ENCODE results near the gene CSF3R. TPM values are rescaled to one million over a fixed set of nuclear protein-coding genes. Genes with fewer than 3 reads are reported as not detected.
A peak's percentile ranks its signal among the peaks of the same experiment; 100 is the strongest.
"Not testable (repeated sequence)": the region's sequence is repeated elsewhere in the genome, so short reads cannot be mapped to it uniquely, and the experiment has no call there.

The CSF3R gene
- total RNA-seq, 1 donor from 2014 or later: 1.4 TPM

DNA sequence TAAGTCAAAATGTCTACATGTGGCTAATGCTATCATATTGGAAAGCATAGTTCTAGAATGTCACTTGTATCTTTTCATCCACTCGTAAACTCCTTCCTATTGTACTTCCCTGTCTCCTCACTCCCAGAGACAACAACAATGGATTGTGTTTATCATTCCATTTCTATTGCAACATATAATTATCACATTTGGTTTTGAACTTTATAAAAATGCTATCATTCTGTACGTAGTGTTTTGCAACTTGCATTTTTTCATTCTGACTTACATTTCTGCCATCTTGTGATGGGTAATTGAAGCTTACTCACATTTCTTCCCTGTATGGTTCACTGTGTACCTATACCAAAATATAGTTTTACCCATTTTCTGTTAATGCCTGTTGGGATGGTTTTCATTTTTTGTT, 14.5 kb upstream of the CSF3R start:
- no peak for DNase-seq (ENCODE audit: low spot score)
- no peak overlapping the region for H3K4me3 Mint-ChIP-seq (ENCODE audit: unreplicated experiment)
- no peaks in the 10 kb centered on the region for H3K4me1 Mint-ChIP-seq (ENCODE audit: unreplicated experiment)
- peaks cover 4% of the 10 kb centered on the region for H3K36me3 Mint-ChIP-seq (ENCODE audit: low read depth, unreplicated experiment)
- peaks cover 1% of the 10 kb centered on the region for H3K27me3 Mint-ChIP-seq (ENCODE audit: unreplicated experiment)
- peak overlapping the region; percentile 27 for H3K27ac Mint-ChIP-seq (ENCODE audit: unreplicated experiment)
- no peaks in the 10 kb centered on the region for H3K9me3 Mint-ChIP-seq (ENCODE audit: unreplicated experiment)
- TF ChIP-seq, protein P1, sequence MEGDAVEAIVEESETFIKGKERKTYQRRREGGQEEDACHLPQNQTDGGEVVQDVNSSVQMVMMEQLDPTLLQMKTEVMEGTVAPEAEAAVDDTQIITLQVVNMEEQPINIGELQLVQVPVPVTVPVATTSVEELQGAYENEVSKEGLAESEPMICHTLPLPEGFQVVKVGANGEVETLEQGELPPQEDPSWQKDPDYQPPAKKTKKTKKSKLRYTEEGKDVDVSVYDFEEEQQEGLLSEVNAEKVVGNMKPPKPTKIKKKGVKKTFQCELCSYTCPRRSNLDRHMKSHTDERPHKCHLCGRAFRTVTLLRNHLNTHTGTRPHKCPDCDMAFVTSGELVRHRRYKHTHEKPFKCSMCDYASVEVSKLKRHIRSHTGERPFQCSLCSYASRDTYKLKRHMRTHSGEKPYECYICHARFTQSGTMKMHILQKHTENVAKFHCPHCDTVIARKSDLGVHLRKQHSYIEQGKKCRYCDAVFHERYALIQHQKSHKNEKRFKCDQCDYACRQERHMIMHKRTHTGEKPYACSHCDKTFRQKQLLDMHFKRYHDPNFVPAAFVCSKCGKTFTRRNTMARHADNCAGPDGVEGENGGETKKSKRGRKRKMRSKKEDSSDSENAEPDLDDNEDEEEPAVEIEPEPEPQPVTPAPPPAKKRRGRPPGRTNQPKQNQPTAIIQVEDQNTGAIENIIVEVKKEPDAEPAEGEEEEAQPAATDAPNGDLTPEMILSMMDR (IDR thresholded peaks at IDR 0.05; ENCODE audit: unreplicated experiment): no peak

DNA sequence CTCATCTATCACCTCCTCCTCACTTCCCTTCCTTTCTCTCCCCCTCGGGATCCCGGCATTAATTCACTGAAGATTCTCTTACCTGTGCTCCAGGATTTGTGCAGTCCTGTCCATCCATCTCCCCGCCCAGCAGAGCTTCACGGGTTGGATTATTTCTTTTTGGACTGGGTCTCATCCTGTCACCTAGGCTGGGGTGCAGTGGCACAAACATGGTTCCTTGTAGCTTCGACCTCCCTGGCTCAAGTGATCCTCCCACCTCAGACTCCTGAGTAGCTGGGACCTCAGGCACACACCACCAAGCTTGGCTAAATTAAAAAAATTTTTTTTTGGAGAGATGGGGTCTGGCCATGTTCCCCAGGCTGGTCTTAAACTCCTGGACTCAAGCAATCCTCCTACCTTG, 12.3 kb upstream of the CSF3R start:
- H3K36me3 Mint-ChIP-seq (ENCODE audit: low read depth, unreplicated experiment): peaks cover 4% of the 10 kb centered on the region
- H3K4me1 Mint-ChIP-seq (ENCODE audit: unreplicated experiment): no peaks in the 10 kb centered on the region
- no peaks in the 10 kb centered on the region for H3K9me3 Mint-ChIP-seq (ENCODE audit: unreplicated experiment)
- H3K4me3 Mint-ChIP-seq (ENCODE audit: unreplicated experiment): no peak overlapping the region
- H3K27ac Mint-ChIP-seq (ENCODE audit: unreplicated experiment): no peak overlapping the region
- DNase-seq (ENCODE audit: low spot score): no peak
- H3K27me3 Mint-ChIP-seq (ENCODE audit: unreplicated experiment): peaks cover 1% of the 10 kb centered on the region
- TF ChIP-seq, protein P1 (IDR thresholded peaks at IDR 0.05; ENCODE audit: unreplicated experiment): no peak

DNA sequence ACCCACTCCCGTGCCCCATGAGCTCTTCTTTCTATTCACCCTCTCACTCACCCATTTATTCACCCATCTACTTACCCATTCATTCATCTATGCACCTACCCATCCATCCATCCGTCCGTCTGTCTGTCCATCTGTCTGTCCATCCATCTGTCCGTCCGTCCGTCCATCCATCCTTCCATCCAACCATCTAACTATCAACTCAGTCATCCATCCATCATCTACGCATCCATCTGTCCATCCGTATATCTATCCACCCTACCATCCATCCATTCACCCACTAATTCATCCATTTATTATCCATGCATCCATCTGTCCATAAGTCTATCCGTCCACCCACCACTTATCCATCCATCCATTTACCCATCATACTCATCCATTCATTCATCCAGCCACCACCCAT, 10.8 kb upstream of the CSF3R start:
- Mint-ChIP-seq H3K27me3 (ENCODE audit: unreplicated experiment) (peaks cover 1% of the 10 kb centered on the region), H3K27ac (ENCODE audit: unreplicated experiment) (no peak overlapping the region), H3K9me3 (ENCODE audit: unreplicated experiment) (no peaks in the 10 kb centered on the region), H3K36me3 (ENCODE audit: low read depth, unreplicated experiment) (peaks cover 4% of the 10 kb centered on the region), H3K4me1 (ENCODE audit: unreplicated experiment) (no peaks in the 10 kb centered on the region), H3K4me3 (ENCODE audit: unreplicated experiment) (no peak overlapping the region)
- DNase-seq (ENCODE audit: low spot score): no peak
- TF ChIP-seq, protein P1 (IDR thresholded peaks at IDR 0.05; ENCODE audit: unreplicated experiment): no peak

DNA sequence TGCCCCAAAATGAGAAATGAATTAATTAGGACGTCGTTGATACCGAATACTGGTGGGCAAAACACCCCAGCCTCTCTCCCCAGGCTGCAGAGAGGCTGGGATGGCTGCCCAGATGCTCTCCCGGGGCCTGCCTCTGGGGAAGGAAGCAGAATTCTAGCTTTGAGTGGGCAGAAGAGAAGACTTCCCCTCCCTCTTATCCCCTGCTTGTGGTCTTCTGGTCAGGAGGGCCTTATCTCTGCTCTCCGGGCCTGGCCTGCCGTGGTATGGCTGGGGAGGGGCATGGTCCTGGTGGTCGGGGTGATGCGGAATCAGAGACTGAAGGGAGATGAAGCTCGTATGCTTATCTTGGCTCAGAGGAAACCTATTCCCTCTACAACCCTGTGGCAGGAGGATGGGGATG, 9.8 kb upstream of the CSF3R start:
- no peaks in the 10 kb centered on the region for H3K9me3 Mint-ChIP-seq (ENCODE audit: unreplicated experiment)
- peaks cover 4% of the 10 kb centered on the region for H3K36me3 Mint-ChIP-seq (ENCODE audit: low read depth, unreplicated experiment)
- no peak overlapping the region for H3K4me3 Mint-ChIP-seq (ENCODE audit: unreplicated experiment)
- peaks cover 1% of the 10 kb centered on the region for H3K27me3 Mint-ChIP-seq (ENCODE audit: unreplicated experiment)
- no peaks in the 10 kb centered on the region for H3K4me1 Mint-ChIP-seq (ENCODE audit: unreplicated experiment)
- no peak for DNase-seq (ENCODE audit: low spot score)
- H3K27ac Mint-ChIP-seq (ENCODE audit: unreplicated experiment): no peak overlapping the region
- TF ChIP-seq, protein P1 (IDR thresholded peaks at IDR 0.05; ENCODE audit: unreplicated experiment): no peak

DNA sequence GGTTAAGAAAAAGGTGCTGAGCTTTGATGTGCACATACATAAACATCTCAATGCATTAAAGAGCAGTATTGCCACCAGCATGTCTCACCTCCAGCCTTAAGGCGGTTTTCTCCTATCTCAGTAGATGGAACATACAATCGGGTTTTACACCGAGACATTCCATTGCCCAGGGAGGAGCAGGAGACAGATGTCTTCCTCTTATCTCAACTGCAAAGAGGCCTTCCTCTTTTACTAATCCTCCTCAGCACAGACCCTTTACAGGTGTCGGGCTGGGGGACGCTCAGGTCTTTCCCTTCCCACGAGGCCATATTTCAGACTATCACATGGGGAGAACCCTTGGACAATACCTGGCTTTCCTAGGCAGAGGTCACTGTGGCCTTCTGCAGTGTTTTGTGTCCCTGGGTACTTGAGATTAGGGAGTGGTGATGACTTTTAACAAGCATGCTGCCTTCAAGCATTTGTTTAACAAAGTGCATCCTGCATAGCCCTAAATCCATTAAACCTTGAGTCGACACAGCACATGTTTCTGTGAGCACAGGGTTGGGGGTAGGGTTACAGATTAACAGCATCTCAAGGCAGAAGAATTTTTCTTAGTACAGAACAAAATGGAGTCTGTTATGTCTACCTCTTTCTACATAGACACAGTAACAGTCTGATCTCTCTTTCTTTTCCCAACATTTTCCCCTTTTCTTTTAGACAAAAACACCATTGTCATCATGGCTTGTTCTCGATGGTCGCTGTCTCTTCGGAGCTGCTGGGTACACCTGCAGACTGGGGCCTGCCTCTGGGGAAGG, 6.7 kb upstream of the CSF3R start:
- H3K9me3 Mint-ChIP-seq (ENCODE audit: unreplicated experiment); H3K27ac Mint-ChIP-seq (ENCODE audit: unreplicated experiment); H3K4me3 Mint-ChIP-seq (ENCODE audit: unreplicated experiment); H3K4me1 Mint-ChIP-seq (ENCODE audit: unreplicated experiment); H3K36me3 Mint-ChIP-seq (ENCODE audit: low read depth, unreplicated experiment); DNase-seq (ENCODE audit: low spot score); H3K27me3 Mint-ChIP-seq (ENCODE audit: unreplicated experiment): not testable (repeated sequence)
